HEK293 (cell line): ENCODE measurements around the gene CAPN15.
A peak's percentile ranks its signal among the peaks of the same experiment; 100 is the strongest.

ENCODE experiments used
- GLIS1 ChIP-seq: fragments of 450-650 bp; formaldehyde crosslinking; IDR thresholded peaks from 2 replicates; pipeline ENCODE4 v1.5.1; 2016; ENCODE audit warnings: missing biosample characterization, missing genetic modification characterization
- GLIS2 ChIP-seq: fragments of 450-650 bp; formaldehyde crosslinking; IDR thresholded peaks from 2 replicates; pipeline ENCODE4 v1.5.1; 2016; ENCODE audit warnings: missing biosample characterization, missing genetic modification characterization
- HOXC10 ChIP-seq: sonication (generic); formaldehyde crosslinking; IDR thresholded peaks from 2 replicates; pipeline ENCODE4 v1.8.1; 2023; ENCODE audit warnings: mild to moderate bottlenecking, missing genetic modification reagents
- KLF9 ChIP-seq: fragments of 450-650 bp; formaldehyde crosslinking; IDR thresholded peaks from 2 replicates; pipeline ENCODE4 v1.5.1; 2016; ENCODE audit warnings: missing biosample characterization, missing genetic modification characterization, low read depth
- SCRT1 ChIP-seq: fragments of 450-650 bp; formaldehyde crosslinking; IDR thresholded peaks from 2 replicates; pipeline ENCODE4 v1.5.1; 2016; ENCODE audit warnings: missing biosample characterization, missing genetic modification characterization, borderline replicate concordance
- YY1 ChIP-seq: fragments of 450-650 bp; formaldehyde crosslinking; IDR thresholded peaks from 2 replicates; pipeline ENCODE4 v1.5.1; 2018; ENCODE audit warnings: missing biosample characterization, missing genetic modification characterization
- ZEB2 ChIP-seq: fragments of 450-650 bp; formaldehyde crosslinking; IDR thresholded peaks from 2 replicates; pipeline ENCODE4 v1.5.1; 2016; ENCODE audit warnings: missing biosample characterization, missing genetic modification characterization
- ZNF202 ChIP-seq: fragments of 450-650 bp; formaldehyde crosslinking; IDR thresholded peaks from 2 replicates; pipeline ENCODE4 v1.5.1; 2016; ENCODE audit warnings: missing biosample characterization, missing genetic modification characterization, borderline replicate concordance
- ZNF223 ChIP-seq: fragments of 450-650 bp; formaldehyde crosslinking; IDR thresholded peaks from 2 replicates; pipeline ENCODE4 v1.5.1; 2016; ENCODE audit warnings: missing biosample characterization, missing genetic modification characterization
- ZNF266 ChIP-seq: fragments of 450-650 bp; formaldehyde crosslinking; IDR thresholded peaks from 2 replicates; pipeline ENCODE4 v1.5.1; 2016; ENCODE audit warnings: missing biosample characterization, missing genetic modification characterization, low read depth
- ZNF324 ChIP-seq: fragments of 450-650 bp; formaldehyde crosslinking; IDR thresholded peaks from 2 replicates; pipeline ENCODE4 v1.5.1; 2016; ENCODE audit warnings: missing biosample characterization, missing genetic modification characterization
- ZNF449 ChIP-seq: fragments of 450-650 bp; formaldehyde crosslinking; IDR thresholded peaks from 2 replicates; pipeline ENCODE4 v1.5.1; 2017; ENCODE audit warnings: missing biosample characterization, mild to moderate bottlenecking, missing genetic modification characterization, moderate library complexity
- ZNF501 ChIP-seq: fragments of 450-650 bp; formaldehyde crosslinking; IDR thresholded peaks from 2 replicates; pipeline ENCODE4 v1.5.1; 2016; ENCODE audit warnings: missing biosample characterization, missing genetic modification characterization
- ZNF510 ChIP-seq: fragments of 450-650 bp; formaldehyde crosslinking; IDR thresholded peaks from 2 replicates; pipeline ENCODE4 v1.5.1; 2018; ENCODE audit warnings: mild to moderate bottlenecking, missing genetic modification characterization, missing biosample characterization; ENCODE audit not compliant: insufficient replicate concordance
- ZNF580 ChIP-seq: fragments of 450-650 bp; formaldehyde crosslinking; IDR thresholded peaks from 2 replicates; pipeline ENCODE4 v1.5.1; 2016; ENCODE audit warnings: missing biosample characterization, missing genetic modification characterization
- ZNF585B ChIP-seq: fragments of 450-650 bp; formaldehyde crosslinking; IDR thresholded peaks from 2 replicates; pipeline ENCODE4 v1.5.1; 2016; ENCODE audit warnings: missing biosample characterization, missing genetic modification characterization
- ZNF624 ChIP-seq: fragments of 450-650 bp; formaldehyde crosslinking; IDR thresholded peaks from 2 replicates; pipeline ENCODE4 v1.5.1; 2017; ENCODE audit warnings: missing biosample characterization, missing genetic modification characterization
- ZNF664 ChIP-seq: fragments of 450-650 bp; formaldehyde crosslinking; IDR thresholded peaks from 2 replicates; pipeline ENCODE4 v1.5.1; 2016; ENCODE audit warnings: missing biosample characterization, missing genetic modification characterization
- ZNF704 ChIP-seq: fragments of 450-650 bp; formaldehyde crosslinking; IDR thresholded peaks from 2 replicates; pipeline ENCODE4 v1.5.1; 2016; ENCODE audit warnings: missing biosample characterization, missing genetic modification characterization
- ZNF777 ChIP-seq: fragments of 450-650 bp; formaldehyde crosslinking; IDR thresholded peaks from 2 replicates; pipeline ENCODE4 v1.5.1; 2017; ENCODE audit warnings: missing biosample characterization, missing genetic modification characterization, borderline replicate concordance
- ZNF785 ChIP-seq: fragments of 450-650 bp; formaldehyde crosslinking; IDR thresholded peaks from 2 replicates; pipeline ENCODE4 v1.5.1; 2016; ENCODE audit warnings: missing biosample characterization, missing genetic modification characterization
- ZNF830 ChIP-seq: fragments of 450-650 bp; IDR thresholded peaks from 2 replicates; pipeline ENCODE4 v1.5.0; 2018; ENCODE audit warnings: missing biosample characterization, missing genetic modification characterization, low read depth, mild to moderate bottlenecking, moderate library complexity
- ZSCAN23 ChIP-seq: fragments of 450-650 bp; formaldehyde crosslinking; IDR thresholded peaks from 2 replicates; pipeline ENCODE4 v1.5.1; 2016; ENCODE audit warnings: missing biosample characterization, missing genetic modification characterization
- TF ChIP-seq, protein P1 (sequence below): fragments of 450-650 bp; formaldehyde crosslinking; IDR thresholded peaks from 2 replicates; pipeline ENCODE4 v1.5.1; 2017; ENCODE audit warnings: missing biosample characterization, missing genetic modification characterization
- TF ChIP-seq, protein P2 (sequence below): fragments of 450-650 bp; formaldehyde crosslinking; IDR thresholded peaks from 2 replicates; pipeline ENCODE4 v1.5.1; 2016; ENCODE audit warnings: missing biosample characterization, missing genetic modification characterization
- TF ChIP-seq, protein P3 (sequence below): fragments of 450-650 bp; formaldehyde crosslinking; IDR thresholded peaks from 2 replicates; pipeline ENCODE4 v1.5.1; 2017; ENCODE audit warnings: missing biosample characterization, missing genetic modification characterization
- TF ChIP-seq, protein P4 (sequence below): fragments of 450-650 bp; formaldehyde crosslinking; IDR thresholded peaks from 2 replicates; pipeline ENCODE4 v1.5.1; 2017; ENCODE audit warnings: missing biosample characterization, missing genetic modification characterization
- TF ChIP-seq, protein P5 (sequence below): fragments of 450-650 bp; IDR thresholded peaks from 2 replicates; pipeline ENCODE4 v1.5.1; 2018; ENCODE audit warnings: missing biosample characterization, mild to moderate bottlenecking, missing genetic modification characterization

CAPN15 gene

GRCh38 chr16:528111-529011 is 849 bp downstream of the CAPN15 start (continued):
- TF ChIP-seq ZNF704, result no peak
- TF ChIP-seq ZNF501 (tag by site-specific recombination), result no peak
- TF ChIP-seq, protein P1, sequence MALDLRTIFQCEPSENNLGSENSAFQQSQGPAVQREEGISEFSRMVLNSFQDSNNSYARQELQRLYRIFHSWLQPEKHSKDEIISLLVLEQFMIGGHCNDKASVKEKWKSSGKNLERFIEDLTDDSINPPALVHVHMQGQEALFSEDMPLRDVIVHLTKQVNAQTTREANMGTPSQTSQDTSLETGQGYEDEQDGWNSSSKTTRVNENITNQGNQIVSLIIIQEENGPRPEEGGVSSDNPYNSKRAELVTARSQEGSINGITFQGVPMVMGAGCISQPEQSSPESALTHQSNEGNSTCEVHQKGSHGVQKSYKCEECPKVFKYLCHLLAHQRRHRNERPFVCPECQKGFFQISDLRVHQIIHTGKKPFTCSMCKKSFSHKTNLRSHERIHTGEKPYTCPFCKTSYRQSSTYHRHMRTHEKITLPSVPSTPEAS (tag by site-specific recombination), result no peak
- no peak for TF ChIP-seq ZNF624 (tag by site-specific recombination)
- TF ChIP-seq, protein P2, sequence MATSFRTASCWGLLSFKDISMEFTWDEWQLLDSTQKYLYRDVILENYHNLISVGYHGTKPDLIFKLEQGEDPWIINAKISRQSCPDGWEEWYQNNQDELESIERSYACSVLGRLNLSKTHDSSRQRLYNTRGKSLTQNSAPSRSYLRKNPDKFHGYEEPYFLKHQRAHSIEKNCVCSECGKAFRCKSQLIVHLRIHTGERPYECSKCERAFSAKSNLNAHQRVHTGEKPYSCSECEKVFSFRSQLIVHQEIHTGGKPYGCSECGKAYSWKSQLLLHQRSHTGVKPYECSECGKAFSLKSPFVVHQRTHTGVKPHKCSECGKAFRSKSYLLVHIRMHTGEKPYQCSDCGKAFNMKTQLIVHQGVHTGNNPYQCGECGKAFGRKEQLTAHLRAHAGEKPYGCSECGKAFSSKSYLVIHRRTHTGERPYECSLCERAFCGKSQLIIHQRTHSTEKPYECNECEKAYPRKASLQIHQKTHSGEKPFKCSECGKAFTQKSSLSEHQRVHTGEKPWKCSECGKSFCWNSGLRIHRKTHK, result no peak
- no peak for TF ChIP-seq ZNF777
- TF ChIP-seq, protein P3, sequence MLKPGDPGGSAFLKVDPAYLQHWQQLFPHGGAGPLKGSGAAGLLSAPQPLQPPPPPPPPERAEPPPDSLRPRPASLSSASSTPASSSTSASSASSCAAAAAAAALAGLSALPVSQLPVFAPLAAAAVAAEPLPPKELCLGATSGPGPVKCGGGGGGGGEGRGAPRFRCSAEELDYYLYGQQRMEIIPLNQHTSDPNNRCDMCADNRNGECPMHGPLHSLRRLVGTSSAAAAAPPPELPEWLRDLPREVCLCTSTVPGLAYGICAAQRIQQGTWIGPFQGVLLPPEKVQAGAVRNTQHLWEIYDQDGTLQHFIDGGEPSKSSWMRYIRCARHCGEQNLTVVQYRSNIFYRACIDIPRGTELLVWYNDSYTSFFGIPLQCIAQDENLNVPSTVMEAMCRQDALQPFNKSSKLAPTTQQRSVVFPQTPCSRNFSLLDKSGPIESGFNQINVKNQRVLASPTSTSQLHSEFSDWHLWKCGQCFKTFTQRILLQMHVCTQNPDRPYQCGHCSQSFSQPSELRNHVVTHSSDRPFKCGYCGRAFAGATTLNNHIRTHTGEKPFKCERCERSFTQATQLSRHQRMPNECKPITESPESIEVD (tag by site-specific recombination), result no peak
- TF ChIP-seq ZNF223 (tag by site-specific recombination), result no peak
- TF ChIP-seq ZNF202 (tag by site-specific recombination), result no peak
- no peak for TF ChIP-seq ZNF580 (tag by site-specific recombination)
- TF ChIP-seq ZEB2 (tag by site-specific recombination), result no peak
- TF ChIP-seq KLF9 (tag by site-specific recombination), result no peak
- TF ChIP-seq ZNF664 (tag by site-specific recombination), result no peak
- no peak for TF ChIP-seq SCRT1
- TF ChIP-seq HOXC10 (CRISPR knock-in tag), result no peak
- 0 out of 2 replicates have a peak, but pooled peaks have one; percentile 22 for TF ChIP-seq ZNF449
- peak; percentile 40; the same call in 1 of the 2 replicates for TF ChIP-seq YY1
- no peak for TF ChIP-seq ZNF324 (tag by site-specific recombination)
- peak; percentile 67 for TF ChIP-seq GLIS2 (tag by site-specific recombination)
- TF ChIP-seq, protein P4, sequence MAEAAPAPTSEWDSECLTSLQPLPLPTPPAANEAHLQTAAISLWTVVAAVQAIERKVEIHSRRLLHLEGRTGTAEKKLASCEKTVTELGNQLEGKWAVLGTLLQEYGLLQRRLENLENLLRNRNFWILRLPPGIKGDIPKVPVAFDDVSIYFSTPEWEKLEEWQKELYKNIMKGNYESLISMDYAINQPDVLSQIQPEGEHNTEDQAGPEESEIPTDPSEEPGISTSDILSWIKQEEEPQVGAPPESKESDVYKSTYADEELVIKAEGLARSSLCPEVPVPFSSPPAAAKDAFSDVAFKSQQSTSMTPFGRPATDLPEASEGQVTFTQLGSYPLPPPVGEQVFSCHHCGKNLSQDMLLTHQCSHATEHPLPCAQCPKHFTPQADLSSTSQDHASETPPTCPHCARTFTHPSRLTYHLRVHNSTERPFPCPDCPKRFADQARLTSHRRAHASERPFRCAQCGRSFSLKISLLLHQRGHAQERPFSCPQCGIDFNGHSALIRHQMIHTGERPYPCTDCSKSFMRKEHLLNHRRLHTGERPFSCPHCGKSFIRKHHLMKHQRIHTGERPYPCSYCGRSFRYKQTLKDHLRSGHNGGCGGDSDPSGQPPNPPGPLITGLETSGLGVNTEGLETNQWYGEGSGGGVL, result no peak
- no peak for TF ChIP-seq ZNF785 (tag by site-specific recombination)
- no peak for TF ChIP-seq ZNF585B (tag by site-specific recombination)
- TF ChIP-seq, protein P5, sequence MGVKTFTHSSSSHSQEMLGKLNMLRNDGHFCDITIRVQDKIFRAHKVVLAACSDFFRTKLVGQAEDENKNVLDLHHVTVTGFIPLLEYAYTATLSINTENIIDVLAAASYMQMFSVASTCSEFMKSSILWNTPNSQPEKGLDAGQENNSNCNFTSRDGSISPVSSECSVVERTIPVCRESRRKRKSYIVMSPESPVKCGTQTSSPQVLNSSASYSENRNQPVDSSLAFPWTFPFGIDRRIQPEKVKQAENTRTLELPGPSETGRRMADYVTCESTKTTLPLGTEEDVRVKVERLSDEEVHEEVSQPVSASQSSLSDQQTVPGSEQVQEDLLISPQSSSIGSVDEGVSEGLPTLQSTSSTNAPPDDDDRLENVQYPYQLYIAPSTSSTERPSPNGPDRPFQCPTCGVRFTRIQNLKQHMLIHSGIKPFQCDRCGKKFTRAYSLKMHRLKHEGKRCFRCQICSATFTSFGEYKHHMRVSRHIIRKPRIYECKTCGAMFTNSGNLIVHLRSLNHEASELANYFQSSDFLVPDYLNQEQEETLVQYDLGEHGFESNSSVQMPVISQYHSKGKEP (tag by site-specific recombination), result no peak
- no peak for TF ChIP-seq ZNF510 (tag by site-specific recombination)
- no peak for TF ChIP-seq ZNF266 (tag by site-specific recombination)
- no peak for TF ChIP-seq ZNF830 (tag by site-specific recombination)
- TF ChIP-seq GLIS1 (tag by site-specific recombination), result no peak; the same call in 1 of the 2 replicates
- TF ChIP-seq ZSCAN23, result no peak
